ENCODE data around the gene TOB2. TPM values are rescaled to one million over a fixed set of nuclear protein-coding genes. Genes with fewer than 3 reads are reported as not detected.

The TOB2 gene, protein sequence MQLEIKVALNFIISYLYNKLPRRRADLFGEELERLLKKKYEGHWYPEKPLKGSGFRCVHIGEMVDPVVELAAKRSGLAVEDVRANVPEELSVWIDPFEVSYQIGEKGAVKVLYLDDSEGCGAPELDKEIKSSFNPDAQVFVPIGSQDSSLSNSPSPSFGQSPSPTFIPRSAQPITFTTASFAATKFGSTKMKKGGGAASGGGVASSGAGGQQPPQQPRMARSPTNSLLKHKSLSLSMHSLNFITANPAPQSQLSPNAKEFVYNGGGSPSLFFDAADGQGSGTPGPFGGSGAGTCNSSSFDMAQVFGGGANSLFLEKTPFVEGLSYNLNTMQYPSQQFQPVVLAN
- 68.0 TPM for total RNA-seq
- long read RNA-seq, full-length matches to known transcripts = 30 of 71 reads
- long read RNA-seq, partial matches to known transcripts = 0 of 71 reads
- long read RNA-seq, other reads (novel, unspliced or antisense) = 41 of 71 reads

DNA sequence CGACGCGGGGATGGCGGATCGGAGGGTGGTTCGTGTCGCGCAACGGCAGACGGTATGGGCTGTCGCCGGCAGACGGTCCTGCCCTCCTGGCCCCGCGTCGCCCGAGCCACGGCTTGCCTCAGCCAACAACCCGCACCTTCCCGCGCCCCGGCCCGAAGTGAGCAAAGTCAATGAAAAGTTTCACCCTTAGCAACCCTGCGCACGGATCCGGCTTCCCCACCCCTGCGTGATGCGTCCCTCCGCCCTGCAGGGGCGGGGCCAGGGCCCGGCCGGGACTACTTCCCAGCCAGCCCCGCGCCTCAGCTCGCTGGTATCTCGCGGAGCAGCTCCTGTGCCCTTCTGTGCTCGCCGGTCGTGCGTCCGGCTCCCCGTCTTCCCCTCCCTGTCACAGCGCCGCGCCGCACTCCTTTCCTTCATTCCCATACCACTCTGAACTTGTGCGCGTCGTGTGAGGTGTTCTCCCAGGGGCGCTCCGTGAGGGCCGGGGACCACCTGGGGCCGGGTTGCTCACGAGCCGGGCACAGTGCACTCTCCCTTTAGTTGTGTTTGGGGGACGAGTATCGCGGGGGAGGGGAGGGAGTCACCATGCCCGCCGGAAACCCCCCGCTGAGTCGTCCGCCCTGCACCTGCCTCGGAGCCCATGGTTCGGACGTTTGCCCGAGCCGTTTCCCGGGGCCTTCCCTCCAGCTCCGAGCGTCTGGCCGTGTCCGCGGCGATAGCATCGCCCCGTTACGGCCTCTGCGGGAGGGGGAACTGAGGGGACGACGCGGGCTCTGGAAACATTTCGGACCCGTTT is at the start of gene TOB2:
Gene TOB2, minus strand, starts transcription at position 163 of the 796 bp plus-strand sequence. CDS start 9,456 bp downstream, outside the sequence.
- intact Hi-C loops (cut with DNase I) = no loop called here
- ATAC-seq (peak; percentile 68), DNase-seq (ENCODE audit: missing footprints) (peak; percentile 97)

DNA sequence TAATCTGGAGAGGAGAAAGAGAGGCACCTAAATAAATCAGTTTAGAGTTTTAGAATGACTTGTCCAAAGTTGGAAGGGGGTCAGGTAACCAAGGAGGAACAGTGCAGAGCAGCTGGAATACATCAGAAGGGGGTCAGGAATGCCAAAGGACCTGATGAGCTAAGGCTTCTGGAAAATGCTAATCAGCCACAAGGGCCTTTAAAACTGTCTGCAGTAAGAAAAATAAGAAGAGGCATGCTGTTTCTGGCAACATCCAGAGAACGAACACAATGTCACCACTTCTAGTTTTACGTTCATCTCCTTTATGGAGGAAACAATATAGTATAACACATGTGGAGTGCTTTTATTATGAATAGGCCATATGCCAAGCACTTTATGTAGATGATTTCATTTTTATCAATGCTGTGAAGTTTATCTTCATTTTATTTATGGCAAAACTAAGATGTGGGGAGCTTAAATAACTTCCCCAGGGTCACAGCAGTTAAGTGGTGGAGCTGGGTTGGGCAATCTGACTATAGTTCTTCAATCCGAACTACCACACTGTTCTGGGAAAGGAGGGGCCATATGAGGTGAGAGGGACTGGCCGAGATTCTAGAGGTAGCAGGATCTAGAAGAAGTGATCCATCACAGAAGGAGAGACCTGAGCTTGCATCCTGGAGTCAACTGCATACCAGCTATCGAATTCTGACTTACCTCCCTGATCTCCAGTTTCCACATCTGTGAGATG is 44.9 kb upstream of the TOB2 start:
- intact Hi-C loops (cut with DNase I) = no loop called here
- DNase-seq (ENCODE audit: missing footprints) = no peak
- peak; percentile 15 for ATAC-seq

DNA sequence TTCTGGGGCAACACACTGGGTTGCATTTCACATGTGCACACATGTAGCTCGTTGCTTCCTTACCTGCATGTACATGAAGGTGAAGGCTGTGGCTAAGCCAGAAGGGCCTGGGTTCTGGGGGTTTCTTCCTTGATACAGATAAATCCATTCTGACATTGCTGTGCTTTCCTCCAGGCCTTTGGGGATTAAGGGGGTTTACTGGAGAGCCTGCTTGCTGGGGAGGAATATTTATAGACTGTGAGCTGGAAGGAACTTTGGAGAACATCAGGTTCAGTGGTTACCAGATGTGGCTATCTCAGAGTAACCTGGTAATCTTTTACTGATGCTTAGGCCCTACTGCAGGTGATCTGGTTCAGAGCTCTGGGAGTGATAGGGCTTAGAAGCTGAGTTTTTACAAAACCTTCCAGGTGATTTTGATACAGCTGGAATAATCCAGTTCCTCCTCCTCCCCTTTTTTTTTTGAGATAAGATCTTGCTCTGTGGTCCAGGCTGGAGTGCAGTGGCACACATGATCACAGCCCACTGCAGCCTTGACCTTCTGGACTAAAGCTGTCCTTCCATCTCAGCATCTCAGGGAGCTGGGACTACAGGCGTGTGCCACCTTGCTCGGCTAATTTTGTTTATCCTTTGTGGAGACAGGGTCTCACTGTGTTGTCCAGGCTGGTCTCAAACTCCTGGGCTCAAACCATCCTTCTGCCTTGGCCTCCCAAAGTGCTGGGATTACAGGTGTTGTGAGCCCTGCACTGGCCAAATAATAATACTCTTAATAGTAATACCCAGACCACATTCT is 42.2 kb upstream of the TOB2 start:
- DNase-seq (ENCODE audit: missing footprints) (no peak), ATAC-seq (no peak)
- intact Hi-C loops (cut with DNase I) = no loop called here

DNA sequence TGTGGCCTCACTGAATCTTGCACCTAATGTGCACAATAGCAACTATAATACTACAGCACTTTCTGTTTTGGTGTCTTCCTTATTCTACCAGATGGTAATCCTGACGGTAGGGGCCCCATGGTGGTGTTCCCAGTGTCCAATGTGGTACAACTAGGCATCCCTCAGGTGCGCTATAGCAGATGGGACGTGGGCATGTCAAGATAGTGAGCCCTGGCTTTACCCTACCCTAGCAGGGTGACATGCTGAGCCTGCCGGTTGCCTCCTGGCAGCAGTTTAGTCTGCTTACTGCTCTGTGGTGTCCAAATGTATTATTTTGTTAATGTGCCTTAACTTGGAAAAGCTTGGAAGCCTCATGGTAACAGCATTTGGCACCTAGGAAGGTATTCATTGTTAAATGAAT is 41.5 kb upstream of the TOB2 start:
- intact Hi-C loops (cut with DNase I) = no loop called here
- no peak for ATAC-seq
- no peak for DNase-seq (ENCODE audit: missing footprints)

DNA sequence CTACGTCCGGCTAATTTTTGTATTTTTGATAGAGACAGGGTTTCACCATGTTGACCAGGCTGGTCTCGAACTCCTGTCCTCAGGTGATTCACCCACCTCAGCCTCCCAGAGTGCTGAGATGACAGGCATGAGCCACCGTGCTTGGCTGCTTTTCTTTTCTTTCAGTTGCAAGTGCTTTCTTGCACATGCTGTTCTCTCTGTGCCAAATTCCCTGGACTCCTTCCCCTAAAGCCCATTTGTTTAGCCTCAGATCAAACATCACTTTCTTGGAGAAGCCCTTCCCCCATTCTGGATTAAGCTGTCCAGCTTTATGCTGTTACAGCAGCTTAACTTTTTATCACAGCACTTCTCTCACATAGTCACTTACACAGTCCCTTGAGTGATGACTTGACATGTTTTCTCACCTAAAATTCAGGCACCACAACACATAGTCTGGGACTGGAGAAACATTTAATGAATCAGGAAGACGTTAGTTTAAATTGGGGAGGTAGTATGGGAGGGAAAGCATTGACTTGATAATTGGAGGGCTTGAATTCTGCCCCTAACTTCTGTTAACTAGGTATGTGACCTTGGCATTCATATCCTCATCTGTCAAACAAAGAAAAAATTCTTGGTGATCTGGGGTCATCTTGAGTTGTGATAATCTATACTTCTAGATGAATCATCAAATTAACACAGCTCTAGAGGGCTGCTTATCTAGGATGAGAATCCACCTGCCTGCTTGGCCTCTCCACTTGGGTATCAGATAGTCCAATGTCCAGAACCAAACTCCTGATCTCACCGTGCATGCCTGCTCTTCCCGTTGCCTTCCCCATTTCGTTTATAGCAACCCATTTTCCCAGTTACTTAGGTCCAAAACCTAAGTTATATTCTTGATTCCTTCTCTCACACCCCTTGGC is 40.7 kb upstream of the TOB2 start:
- ATAC-seq (no peak), DNase-seq (ENCODE audit: missing footprints) (no peak)
- intact Hi-C loops (cut with DNase I) = no loop called here

DNA sequence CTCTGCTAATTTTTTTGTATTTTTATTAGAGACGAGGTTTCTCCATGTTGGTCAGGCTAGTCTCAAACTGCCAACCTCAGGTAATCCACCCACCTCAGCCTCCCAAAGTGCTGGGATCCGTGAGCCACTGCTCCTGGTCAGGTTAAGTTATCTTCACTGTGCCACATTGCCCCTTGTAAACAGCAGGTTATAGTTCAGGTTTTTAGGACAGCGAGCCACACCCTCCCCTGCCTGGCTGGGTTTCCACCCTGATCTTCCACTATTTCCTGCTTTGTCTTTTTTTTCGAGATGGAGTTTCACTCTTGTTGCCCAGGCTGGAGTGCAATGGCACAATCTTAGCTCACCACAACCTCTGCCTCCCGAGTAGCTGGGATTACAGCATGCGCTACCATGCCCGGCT is 38.4 kb upstream of the TOB2 start:
- DNase-seq (ENCODE audit: missing footprints) (no peak), ATAC-seq (no peak)
- intact Hi-C loops (cut with DNase I) = no loop called here

DNA sequence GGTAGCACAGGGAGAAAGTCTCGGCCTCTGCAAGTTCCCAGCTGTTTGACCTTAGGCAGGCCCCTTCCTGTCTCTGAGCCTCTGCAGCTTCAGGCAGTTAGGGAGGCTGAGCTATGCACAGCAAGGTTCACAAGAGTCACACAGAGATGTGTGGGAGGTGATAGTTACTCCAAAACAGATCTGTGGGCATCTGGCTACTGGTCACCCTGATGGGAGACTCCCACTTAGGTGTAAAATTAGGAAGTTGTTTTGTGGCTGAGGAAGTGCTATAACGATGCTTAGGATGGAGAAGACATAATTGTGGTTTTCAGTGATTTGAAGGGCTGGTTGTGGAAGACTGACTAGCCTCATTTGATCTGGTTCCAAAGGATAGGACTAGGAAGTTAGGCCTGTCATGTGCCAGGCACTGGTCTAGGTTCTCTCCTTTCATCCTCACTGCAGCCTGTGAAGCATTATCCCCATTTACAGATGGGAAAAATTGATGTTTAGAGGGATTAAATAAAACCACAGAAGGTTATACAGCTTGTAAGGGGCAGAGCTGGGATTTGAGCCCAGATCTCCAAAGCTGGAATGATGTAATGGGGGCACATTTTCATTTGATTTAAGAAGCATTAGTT is 35.8 kb upstream of the TOB2 start:
- intact Hi-C loops (cut with DNase I) = no loop called here
- ATAC-seq (no peak), DNase-seq (ENCODE audit: missing footprints) (no peak)

DNA sequence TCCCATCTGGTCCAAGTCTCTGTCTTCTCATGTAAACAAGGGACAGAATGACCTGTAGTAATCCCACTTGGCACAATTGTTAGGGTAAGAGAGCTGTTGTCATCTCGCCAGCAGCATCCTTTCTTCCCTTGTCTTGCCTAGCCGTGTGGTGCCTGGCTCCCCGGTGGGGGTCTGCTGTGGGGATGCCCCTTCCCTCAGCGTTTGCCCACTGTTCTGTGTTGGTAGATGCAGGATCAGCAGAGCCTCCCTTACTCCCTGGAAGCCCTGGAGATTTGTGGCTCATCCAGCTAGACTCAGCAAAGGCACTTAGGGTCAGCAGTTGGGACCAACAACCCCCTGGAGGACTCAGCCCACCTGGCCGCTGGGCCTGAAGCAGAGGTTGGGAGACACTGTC is 35.3 kb upstream of the TOB2 start:
- ATAC-seq (no peak), DNase-seq (ENCODE audit: missing footprints) (no peak)
- intact Hi-C loops (cut with DNase I) = no loop called here

DNA sequence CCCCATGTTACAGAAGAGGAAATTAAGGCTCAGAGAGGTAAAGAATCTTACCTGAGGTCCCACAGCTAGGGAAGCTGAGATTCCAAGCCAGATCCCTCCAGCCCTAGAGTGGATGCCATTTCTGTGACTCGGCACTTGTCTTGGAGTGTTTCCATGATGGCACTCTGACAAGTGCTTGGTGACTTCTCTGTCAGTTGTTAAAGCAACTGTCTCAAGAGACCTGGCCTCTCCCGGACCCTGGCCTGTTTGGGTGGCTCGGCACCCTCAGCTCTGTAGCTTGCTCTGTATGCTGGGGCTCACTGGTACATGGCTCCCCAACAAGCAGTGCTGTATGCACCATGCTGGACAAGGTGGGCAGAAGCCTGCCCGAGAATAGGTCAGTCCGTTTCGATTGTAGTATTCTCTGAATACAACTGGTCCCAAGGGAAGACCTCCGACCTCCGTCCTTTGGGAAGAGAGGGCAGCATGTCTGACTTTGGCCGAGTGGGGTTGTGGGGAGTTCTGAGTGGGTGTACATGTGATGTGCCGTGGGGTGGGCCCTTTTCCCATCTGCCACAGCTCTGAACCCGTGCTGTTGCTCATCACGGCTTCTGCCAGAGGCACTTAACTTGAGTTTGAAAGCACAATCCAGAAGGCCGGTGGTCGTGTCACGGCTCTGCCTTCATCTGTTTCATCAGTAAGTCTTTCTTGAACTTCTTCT is 34.7 kb upstream of the TOB2 start:
- DNase-seq (ENCODE audit: missing footprints) = no peak
- intact Hi-C loops (cut with DNase I) = no loop called here
- peak; percentile 59 for ATAC-seq

DNA sequence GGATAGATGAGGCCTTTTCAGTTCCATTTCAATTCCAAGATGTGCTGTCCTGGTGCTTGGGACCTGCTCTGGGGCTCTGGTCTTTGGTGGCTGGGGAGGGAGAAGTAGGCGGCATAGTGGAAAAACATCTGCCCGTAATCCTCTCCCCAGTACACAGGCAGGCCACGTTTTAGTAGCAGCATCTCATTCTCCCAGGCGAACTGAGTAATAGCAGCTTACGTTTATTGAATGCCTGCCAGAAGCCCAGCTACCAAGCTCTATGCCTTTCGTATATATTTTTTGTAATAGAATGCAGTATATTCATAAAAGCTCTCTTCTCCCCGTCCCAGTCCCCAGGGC is 33.8 kb upstream of the TOB2 start:
- intact Hi-C loops (cut with DNase I) = no loop called here
- ATAC-seq = no peak
- no peak for DNase-seq (ENCODE audit: missing footprints)

DNA sequence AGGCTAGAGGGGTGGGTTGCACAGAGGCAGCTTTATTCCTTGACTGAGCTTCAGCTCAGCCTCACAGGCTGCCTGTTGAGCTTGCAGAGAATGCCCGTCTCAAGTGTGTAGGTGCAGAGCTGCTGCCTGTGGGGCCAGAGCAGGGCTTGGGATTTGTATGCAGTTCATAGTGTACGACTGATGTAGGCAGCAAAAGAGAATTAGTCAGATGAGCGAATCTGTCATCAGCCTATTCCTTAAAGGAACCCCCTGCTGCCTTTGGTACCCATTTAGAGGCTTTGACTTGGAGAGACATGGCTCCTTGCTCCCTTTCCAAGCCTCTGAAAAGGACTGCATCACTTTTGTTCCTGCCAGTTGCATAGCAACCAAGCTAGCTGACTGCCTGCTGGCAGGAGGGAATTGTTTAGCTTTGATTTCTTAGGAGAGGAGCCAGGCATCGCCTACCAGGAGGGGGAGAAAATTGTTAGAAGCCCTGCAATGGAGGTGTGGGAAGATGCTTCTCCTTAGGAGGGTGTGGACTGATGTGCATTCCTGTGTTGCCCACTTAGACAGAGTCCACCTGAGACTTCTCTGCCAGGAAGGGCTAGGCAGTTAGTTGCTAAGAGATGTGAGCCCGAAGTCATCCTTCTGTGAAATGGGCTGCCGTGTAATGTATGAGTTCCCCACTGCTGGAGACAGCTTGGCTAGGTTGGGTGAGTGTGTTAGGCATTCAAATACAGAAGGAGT is 33.2 kb upstream of the TOB2 start:
- DNase-seq (ENCODE audit: missing footprints) (no peak), ATAC-seq (no peak)
- intact Hi-C loops (cut with DNase I) = no loop called here

DNA sequence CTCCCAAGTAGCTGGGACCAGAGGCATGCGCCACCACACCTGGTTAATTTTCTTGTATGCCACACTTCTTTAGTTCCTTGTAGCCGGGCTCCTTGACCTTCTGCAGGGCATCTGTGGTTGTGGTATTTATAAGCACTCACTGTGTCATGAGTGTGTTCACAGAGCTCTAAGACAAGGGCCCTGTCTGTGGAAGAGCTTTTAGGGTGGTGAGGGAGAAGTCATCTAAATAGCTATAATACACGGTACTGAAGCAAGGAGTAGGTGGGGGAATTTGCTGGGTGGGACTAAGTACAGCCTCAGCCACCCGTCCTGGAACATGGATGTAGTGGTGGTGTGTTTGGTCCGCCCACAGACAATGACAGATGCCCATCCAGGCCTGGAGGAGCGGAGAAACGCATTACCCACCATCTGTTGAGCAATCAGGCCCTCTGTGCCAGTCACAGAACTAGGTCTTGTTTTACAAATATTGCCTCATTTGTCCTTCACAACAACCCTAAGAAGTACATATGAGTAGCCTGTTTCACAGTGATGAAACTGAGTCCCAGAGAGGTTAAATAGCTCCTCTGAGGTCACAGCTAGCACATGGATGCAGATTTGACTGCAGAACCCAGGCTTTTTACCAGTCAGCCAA is 32.4 kb upstream of the TOB2 start:
- intact Hi-C loops (cut with DNase I) = no loop called here
- DNase-seq (ENCODE audit: missing footprints) = no peak
- no peak for ATAC-seq

DNA sequence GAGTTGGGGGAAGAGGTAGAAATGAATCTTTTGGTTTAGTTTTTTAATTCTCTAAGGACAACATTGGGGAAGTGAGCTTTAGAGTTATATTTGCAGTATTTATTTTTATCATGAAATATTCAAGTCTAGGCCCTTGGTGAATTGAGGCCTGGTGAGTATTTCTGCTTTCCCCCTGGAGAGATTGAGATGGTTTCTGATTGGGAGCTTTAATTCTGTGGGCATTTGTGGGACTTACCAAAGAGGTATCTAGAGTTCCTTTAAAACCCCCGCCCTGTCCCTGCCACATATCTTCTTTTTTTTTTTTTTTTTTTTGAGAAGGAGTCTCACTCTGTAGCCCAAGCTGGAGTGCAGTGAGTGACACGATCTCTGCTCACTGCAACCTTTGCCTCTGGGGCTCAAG is 31.9 kb upstream of the TOB2 start:
- no peak for DNase-seq (ENCODE audit: missing footprints)
- ATAC-seq = no peak
- intact Hi-C loops (cut with DNase I) = no loop called here

DNA sequence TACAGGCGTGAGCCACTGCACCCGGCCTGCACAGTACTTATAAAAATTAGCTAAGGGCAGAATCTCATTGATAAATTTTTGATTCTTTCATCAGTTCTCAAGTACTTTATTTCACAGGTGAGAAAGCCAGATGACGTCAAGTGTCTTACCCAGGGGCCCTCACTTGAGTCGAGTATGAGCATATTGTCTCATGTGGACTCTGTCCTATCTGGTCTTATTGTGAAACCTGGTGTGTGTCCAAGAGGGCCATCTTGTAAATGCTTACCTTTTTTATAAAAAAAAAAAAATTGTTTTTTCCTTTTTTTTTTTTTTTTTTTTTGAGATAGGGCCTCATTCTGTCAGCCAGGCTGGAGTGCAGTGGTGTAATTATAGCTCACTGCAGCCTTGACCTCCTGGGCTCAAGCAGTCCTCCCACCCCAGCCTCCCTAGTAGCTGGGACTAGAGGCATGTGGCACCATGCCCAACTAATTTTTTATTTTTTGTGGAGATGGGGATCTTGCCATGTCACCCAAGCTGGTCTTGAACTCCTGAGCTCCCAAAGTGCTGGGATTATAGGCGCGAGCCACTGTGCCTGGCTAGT is 28.4 kb upstream of the TOB2 start:
- intact Hi-C loops (cut with DNase I) = no loop called here
- no peak for ATAC-seq
- no peak for DNase-seq (ENCODE audit: missing footprints)

DNA sequence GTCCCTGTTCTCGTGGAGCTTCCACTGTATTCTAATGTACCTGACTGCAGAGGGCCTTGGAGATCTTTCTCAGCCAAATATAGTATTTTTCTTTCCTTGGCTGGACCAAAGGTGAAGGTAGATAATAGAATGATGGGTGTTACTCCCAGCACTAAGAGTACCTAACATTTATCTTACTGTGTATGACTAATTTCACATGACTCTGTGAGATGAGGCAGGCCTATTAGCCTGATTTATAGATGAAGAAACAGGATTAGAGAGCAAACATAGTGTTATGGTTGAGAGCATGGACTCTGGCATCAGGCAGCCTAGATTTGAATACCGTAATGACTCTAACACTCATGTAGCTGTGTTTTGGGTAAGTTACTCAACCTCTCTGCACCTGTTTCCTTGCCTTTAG is 25.0 kb upstream of the TOB2 start:
- intact Hi-C loops (cut with DNase I) = loop anchor here (2.0 kb wide), 1 partner anchor 45 kb away; no protein-coding TSS in a partner anchor
- ATAC-seq (no peak), DNase-seq (ENCODE audit: missing footprints) (no peak)
